EH (cell line): ENCODE measurements around the gene TMEM259.

Experiments
- DNase-seq: peaks from one replicate; pipeline ENCODE4 v3.0.0-alpha.2; 2015; ENCODE audit warnings: low read depth

TMEM259 gene

DNA sequence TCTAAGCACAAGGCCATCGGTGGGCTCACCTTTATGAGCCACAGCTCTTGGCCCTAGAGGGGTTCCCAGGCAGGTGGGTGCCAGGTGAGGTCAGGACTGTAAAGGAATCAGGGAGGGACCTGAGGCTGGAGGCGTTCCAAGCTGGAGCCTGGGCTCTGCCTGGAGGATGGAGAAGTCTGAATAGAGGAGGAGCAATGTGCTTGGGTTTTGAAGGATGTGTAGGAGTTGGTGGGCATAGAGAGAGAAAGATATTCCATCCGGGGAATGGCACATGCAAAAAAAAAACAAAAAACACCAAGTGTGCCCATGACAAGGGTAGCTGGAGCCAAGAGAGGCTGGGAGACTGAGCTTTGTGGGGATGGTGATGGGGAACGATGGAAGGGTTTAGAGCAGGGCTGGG is 18.3 kb downstream of the TMEM259 start:
- no peak for DNase-seq

DNA sequence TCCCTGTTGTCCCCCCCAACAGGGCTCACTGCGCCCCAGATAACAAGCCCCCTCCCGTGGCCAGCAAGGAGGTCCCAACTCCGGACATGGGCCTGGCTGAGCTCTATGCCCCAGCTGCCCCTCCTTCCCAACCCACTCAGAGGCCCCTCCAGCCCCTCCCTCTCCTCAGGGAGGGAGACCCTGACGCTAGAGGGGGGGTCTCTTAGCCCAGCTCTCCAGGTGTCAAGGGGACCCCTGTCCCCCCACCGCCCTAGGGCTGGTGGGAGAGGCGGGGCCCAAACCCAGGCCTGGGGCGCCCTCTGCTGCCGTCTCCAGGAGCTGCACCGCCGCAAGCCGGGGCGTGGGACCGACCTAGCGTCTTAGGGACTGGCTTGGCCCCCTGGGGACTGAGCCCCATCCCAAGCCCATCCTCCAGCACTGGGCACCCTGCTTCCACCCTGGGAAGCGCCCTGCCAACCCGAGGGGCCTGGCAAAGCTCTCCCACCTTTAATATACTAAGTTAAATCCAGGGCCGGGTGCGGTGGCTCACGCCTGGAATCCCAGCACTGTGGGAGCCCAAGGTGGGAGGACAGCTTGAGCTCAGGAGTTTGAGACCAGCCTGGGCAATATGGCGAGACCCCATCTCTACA is 19.3 kb downstream of the TMEM259 start:
- peak; percentile 46 for DNase-seq

DNA sequence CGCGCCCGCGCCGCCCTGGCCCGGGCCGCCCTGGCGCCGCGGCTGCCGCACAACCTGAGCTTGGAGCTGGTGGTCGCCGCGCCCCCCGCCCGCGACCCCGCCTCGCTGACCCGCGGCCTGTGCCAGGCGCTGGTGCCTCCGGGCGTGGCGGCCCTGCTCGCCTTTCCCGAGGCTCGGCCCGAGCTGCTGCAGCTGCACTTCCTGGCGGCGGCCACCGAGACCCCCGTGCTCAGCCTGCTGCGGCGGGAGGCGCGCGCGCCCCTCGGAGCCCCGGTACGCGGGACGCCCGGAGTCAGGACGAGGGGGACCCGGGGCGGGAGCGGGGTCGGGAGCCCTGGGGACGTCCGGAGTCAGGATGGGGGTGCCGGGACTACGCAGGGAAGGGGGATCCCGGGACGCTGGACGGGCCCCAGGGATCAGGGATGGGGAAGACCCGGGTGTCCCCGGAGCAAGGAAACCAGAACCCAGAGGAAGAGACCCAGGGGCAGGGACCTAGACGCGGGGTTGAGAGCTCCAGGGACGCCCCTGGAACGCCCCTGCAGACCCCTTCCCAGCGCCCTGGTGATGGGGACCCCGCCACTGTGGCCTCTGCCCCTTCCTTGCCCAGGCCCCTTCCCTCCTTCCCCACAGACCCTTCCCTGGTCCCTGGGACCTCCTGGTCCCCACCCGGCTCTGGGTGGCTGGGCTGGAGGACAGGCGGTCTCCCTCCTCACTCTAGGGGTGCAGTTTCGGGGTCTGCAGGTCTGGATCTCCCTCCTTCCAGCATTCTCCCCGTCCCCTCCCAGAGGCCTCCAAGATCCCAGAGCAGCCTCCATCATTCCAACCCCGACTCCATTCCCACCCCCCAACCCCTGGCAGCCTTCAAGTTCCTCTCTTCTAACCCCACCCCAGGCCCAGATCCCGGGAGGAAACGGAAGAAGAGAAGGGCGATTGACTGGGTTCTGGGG is 20.1 kb downstream of the TMEM259 start:
- DNase-seq, result no peak

DNA sequence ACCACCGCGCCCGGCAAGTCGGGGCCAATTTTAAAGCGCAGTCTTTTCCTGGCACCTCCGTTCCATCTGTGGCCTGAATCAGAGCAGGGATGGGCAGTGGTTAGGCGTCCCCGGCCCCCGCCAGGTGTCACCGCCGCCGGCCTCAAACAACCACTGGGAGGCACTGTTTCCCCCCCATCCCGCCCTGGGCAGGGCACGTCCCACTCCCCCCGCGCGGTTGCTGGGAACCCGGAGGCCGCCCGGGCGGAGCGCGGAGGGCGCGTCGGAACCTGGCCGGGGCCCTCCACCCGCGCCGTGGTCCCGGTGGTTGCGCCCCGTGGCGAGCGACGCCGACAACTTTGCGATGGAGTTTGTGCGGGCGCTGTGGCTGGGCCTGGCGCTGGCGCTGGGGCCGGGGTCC is 20.8 kb downstream of the TMEM259 start, which contains the start of gene GRIN3B:
GRIN3B (plus strand) TSS at position 325 of the 400 bp plus-strand sequence; CDS start at position 344, 19 bp downstream.
- DNase-seq, result peak; percentile 54

DNA sequence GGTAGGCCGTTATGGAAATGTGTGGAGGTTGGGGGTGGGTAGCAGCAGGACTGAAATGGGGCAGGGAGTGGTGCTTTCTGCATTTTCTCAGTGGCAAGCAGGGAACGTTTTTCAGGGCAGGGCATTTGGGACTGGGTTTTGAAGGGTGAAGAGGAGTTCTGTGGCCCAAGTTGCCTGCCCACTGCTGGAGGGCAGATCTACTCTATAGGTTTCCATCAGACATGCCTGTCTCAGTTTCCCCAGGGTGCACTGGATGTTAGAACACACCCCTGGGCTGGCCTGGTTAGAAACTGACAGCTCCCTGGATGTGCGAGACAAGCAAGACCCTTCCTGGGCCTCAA is 21.6 kb downstream of the TMEM259 start:
- no peak for DNase-seq

DNA sequence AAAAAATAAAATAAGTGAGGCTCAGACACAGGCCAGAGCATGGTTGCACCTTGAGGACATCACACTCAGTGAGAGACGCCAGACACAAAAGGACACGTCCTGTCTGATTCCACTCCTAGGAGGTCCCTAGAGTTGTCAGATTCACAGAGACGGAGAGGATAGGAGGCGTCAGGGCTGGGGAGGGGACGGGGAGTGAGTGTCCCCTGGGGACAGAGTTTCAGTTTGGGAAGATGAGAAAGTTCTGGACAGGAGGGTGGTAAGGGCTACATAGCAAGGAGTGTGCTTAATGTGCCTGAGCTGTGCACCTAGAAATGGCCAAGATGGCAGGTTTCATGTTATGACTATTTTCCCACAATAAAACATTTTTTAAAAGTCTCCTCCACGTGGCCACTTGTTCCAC is 22.9 kb downstream of the TMEM259 start:
- DNase-seq, result no peak

DNA sequence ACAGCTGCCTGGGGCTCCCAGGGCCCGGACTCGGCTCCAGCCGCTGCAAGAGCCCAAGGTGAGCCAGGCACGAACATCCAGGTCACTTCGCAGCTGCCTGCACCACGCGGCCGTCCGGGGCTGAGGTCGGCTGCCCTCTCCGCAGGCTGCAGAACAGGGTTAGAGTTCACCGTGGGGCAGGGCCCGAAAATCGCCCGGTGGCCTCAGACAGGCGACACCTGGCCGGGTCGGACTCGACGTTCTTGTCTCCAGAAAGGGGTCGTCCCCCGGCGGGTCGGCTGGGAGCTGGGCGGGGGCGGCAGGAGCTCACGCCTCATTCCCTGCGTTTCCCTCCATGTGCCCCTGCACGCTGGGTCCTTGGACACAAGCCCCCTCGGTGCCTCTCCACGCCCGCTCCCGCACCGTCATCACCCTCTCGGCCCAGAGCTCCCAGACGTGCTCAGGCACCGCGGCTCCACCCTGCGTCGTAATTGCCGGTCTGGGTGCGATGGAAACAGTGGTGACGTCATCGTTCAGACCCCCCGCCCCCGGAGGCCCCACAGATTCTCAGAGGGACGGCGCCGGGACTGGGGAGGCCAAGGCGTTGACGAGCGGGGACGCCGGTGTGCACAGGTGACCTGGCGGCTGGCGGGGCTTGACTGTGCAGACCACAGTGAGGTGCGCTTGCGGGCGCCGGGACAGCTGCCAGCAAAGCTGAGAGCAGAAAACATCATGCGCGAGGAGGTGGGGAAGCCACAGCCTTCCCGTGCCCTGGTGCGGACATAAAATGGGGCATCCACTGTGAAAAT is 24.7 kb downstream of the TMEM259 start:
- peak; percentile 58 for DNase-seq

DNA sequence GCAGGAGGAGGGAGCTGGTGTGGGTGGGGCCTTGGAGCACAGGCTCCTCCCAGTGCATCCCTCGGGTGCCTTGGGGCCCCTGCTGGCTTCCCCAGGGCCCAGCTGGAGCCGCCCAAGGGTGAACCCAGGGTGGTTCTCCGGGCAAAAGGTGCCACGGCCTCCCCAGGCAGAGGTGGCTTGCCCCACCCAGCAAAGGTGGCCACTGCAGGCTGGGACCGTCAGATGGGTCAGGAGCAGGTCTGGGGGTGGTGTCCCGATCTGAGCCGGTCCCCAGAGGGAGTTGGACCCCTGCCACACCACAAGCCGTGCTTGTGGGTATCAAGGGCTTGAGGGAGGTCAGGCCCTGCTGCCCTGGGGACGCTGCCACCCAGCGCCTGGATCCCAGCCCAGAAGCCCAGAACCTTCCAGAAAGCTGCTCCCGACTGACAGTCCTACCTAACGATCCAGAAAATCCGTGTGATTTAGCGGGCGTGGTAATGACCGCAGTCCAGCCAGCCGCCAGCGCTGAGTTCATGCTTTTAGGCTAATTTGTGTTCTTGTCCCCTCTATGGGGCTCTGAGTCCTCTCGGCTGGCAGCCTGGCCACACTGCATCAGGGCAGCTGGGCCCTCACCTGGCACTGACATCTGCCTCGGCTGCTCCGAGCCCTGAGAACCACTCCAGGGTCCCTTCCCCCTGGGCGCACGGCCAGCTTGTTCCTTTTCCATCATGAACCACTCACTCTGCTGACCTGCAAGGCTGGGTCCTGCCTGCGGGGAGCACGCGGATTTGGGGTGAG is 25.7 kb downstream of the TMEM259 start:
- DNase-seq, result no peak

DNA sequence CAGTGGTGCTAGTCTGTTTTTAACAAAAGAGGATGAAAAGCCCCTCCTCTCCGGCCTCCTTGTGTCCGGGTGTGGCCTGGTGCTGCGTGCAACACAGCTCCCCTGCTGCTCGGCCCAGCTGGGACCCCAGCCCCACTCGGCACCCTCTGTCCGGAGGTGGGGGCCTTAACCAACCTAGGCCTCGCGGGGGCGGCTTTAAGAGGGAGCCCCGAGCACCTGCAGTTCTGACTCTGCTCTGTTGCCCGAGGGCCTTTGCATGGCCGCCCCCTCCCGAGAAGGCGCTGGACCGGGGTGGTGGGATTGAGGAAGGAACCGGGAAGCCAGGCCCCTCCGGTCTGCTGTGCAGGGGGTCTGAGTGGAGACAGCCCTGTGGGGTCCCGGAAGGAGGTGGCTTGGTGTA is 26.4 kb downstream of the TMEM259 start:
- DNase-seq, result no peak

DNA sequence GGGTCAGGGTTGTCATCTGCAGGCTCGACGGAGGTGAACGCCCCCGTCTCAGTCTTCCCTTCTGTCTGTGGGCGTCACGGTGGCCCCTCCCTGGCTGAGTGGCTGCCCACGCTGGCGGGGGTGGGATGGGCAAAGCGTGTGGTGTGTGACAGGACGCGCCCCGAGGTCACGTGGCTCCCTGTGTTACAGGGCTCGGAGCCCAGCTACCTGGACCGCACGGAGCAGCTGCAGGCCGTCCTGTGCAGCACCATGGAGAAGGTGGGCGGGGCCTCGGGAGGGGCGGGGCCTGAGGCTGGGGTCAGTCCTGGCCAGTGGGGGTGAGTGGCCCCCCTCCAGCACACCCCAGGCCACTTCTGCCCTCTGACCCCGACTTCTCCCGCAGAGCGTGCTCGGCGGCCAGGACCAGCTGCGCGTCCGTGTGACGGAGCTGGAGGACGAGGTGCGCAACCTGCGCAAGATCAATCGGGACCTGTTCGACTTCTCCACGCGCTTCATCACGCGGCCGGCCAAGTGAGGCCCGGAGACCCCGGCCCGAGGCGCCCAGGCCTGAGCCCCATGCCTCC is 27.0 kb downstream of the TMEM259 start:
- no peak for DNase-seq

DNA sequence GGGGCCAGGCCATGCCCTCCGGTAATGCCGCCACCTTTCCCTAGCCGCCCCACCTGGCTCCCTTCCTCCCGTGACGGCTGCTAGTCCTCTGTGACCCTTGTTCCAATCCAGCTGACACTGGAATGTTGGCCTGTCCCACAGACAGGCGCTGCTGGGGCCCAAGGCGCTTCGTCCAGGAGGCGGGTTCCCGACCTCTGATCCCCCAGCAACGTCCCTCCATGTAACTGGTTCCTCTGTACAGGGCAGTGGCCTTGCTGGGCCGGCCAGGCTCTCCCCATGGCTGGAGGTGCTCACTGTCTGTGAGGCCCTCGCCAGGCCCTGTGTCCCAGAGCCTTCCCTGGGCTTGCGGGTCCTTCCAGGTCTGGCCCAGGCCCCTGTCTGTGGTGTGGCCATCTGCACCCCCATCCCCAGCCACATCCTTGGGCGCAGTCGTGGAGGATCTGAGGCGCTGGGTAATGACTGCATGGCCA is 27.5 kb downstream of the TMEM259 start:
- no peak for DNase-seq

DNA sequence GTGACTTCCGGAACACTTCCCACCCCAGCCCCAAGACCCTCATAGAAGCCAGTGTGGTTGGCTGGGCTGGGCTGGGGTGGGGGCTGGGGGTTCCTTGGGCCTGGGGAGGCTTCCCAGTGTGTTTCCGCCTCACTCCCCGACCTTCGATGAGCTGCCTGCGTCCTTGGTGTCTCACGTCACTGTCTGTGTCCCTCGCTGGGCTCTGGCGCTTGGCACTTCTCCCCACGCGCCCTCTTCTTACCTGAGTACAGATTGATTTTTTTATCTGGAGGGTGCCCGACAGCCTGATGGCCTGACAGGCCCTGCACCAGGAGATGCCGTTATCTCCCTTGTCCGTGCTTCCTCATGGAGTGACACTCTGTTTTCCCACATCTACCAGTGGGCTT is 28.3 kb downstream of the TMEM259 start:
- no peak for DNase-seq

DNA sequence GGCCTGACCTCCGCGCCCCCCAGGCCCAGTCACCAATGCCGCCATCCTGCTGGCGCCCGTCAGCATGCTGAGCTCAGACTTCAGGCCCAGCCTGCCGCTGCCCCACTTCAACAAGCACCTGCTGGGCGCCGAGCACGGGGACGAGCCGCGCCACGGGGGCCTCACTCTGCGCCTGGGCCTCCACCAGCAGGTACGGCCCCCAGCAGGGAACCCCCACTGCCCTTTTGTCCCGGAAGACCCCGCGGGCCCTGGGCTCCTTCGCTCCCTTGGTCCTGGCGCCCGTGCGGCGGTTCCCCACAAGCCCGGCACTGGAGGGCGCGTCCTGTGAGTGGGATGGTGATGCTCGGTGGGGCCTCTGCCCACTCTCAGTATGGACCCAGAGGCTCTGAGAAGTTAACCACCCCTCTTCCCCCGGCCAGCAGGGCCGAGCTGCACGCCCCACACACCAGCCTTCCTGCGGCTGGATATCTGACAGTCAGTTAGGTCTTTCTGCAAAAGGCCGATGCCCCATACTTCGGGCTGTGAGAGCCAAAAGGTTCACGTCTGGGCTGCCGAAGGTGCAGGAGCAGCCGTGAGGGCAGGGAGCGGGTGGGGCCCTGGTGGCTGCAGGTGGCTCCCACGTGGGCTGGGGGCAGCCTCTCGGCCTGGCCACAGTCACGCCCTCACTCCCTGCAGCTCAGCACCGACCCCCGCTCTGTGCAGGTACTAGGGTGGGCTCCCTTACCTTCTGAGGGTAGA is 28.8 kb downstream of the TMEM259 start:
- no peak for DNase-seq

DNA sequence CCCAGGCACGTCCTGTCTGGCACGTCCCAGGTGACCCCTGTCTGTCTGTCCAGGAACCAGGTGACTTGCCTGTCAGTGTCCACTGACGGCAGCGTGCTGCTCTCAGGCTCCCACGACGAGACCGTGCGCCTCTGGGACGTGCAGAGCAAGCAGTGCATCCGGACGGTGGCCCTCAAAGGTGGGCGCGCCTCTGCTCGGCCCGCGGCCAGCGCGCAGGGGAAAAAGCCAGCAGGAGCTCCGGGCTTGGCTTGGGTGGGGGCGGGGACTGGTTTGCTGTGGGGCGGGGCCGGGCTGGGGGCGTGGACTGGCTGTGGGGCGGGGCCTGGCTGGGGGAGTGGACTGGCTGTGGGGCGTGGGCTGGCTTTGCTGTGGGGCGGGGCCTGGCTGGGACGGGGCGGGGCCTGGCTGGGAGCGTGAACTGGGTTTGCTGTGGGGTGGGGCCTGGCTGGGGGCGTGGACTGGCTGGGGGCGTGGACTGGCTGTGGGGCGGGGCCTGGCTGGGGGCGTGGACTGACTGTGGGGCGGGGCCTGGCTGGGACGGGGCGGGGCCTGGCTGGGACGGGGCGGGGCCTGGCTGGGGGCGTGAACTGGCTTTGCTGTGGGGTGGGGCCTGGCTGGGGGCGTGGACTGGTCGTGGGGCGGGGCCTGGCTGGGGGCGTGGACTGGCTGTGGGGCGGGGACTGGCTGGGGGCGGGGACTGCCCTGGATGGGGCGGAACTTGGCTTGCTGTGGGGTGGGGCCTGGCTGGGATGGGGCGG is 29.6 kb downstream of the TMEM259 start:
- peak; percentile 58 for DNase-seq

DNA sequence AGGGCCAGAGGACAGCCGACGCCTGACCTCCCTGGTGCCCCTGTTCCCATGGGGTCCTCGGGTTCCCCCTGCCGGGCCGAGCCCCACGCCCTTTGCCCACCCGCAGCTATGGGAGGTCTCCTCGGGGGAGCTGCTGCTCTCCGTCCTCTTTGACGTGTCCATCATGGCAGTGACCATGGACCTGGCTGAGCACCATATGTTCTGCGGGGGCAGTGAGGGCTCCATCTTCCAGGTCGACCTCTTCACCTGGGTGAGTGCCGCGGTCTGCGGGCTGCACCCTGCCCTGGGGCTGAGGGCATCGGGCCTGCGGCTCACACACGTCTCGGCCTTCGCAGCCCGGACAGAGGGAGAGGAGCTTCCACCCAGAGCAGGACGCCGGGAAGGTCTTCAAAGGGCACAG is 30.2 kb downstream of the TMEM259 start:
- no peak for DNase-seq

DNA sequence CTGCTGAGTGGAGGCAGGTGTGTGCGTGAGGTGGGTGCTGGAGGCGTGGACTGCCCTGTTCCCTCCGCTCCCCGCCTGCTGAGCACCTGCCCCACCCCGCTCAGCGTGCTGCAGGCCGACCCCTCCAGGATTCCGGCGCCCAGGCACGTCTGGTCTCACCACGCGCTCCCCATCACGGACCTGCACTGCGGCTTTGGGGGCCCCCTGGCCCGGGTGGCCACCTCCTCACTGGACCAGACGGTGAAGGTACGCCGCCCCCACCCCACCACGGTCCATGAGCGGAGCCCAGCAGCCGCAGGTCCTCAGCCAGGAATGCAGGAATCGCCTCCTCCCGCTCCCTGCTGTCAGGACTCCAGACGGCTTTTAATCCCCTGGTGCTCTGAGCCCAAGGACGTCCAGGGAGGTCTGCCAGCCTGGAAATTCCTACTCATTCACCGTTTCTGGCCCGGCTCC is 30.8 kb downstream of the TMEM259 start:
- no peak for DNase-seq

DNA sequence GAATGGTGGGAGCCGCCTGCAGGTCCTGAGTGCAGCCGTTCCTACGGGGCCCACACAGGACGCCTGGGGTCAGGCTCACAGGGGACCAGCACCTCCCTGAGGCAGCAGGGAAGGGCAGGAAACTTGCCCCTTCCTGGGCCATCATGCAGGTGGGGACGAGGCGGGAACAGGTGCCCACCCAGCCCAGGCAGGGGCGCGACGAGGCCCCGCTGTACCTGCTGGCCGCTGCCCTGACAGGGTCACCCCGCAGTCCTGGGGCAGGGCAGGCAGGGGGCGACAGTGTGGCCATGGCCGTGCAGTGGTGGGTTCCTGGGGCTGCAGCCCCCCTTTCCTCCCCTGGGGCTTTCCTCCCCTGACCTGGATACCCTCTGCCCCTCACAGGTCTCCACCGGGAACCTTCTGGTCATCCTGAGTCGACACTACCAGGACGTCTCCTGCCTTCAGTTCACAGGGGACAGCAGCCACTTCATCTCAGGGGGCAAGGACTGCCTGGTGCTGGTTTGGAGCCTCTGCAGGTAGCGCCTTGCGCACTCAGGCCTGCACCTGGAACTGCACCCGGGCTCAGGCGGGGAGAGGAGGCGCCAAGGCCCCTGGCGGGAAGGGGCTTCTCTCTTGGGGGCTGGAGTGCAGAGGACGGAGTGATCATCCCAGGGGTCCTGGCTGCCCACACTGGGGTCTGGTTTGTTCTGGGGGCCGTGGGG is 31.4 kb downstream of the TMEM259 start:
- DNase-seq, result no peak

DNA sequence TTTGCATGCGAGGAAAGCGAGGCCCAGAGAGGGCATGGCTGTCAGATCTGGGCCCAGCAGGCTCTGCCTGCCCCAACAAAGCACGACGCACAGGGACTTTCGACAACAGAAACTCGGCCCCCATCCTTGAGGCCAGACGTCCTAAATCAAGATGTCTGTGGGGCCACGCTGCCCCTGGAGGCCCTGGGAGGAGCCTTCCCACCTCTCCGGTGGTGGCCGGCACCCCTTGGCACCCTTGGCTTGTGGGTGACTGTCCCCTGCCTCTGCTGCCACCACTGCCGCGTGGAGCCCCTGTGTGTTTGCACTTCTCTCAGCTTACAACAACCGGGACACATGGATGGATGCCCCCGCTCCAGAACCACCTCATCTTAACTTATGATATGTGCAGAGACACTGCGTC is 32.4 kb downstream of the TMEM259 start:
- DNase-seq, result no peak

DNA sequence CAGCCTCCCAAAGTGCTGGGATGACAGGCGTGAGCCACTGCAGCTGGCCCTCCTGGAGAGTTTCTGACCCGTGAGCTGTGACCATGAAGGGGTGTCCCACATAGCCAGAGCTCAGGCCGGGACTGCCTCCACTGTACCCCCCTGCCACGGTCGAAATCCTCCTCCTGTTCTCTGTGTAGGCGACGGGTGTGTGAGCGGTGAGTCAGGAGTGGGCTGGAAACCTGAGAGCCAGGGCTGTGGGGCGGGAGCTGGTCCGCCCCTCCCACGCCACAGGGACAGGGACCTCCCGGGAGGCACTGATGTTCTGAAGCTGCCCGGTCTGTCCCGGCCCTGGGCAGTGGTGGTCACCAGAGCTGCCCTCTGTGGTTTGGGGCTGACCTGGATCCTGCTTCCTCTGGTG is 32.8 kb downstream of the TMEM259 start:
- no peak for DNase-seq
